ENCODE data around the gene PTPRN.

GRCh38 chr2:219284501-219285372 lies 24.5 kb downstream of the PTPRN start:
- TF ChIP-seq CTCF (IDR thresholded peaks at IDR 0.05), result no peak
- no peak for TF ChIP-seq ZFX (IDR thresholded peaks at IDR 0.05; ENCODE audit: borderline replicate concordance)
